ENCODE data around the gene RAD51B. TPM values are rescaled to one million over a fixed set of nuclear protein-coding genes. Genes with fewer than 3 reads are reported as not detected.

RAD51B gene
- total and polyA plus RNA-seq, 2 of the 13 experiments (the other 11 are each of a cell fraction or from before 2014, with no cell fraction given) = 7.0 to 9.5 TPM

DNA sequence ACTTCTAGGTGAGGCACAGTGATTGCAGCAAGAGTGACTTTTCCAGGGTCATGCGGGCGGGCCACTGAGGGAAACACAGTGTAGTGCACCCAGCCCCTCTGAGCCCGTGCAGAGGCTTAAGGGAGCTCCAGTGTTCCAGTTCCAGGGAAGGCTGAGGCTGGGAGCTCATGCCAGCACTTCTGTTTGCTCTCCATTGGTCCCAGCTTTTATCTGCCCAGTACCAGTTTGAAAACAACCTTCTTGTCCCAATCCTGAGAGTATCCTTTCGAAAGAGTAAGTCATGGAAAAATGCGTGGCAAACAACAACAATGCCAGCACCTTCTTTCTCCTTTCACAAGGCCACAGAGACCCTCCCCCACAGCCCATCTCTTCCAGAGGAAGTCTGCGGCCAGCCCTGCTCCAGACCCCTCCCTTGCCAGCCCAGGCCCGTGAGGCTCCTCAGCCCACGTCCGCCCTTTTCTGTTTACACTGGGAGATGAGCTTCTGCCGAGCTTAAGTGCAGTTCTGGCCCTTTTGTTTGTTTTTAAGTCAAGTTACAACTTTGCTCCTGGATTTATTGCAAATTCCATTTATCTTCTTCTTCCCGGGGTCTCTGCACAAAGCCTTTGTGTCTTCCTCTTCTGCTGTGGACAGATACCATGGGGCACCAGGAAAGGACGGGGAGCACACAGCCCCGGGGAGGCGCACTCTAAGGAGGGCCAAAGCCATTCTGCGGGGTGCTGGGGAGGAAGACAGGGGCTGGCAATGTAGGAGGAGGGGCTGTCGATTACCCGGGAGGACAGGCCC, 787.7 kb downstream of the RAD51B start (continued):
- TF ChIP-seq SCMH1 (CRISPR knock-in tag; IDR thresholded peaks at IDR 0.05; ENCODE audit: borderline replicate concordance) (no peak), MED1 (CRISPR knock-in tag; IDR thresholded peaks at IDR 0.05) (peak; percentile 48), SNAI1 (CRISPR knock-in tag; IDR thresholded peaks at IDR 0.05; ENCODE audit: borderline replicate concordance) (no peak), HNRNPK (IDR thresholded peaks at IDR 0.05; ENCODE audit: low read depth, low read length, poor library complexity, severe bottlenecking) (no peak), ARHGAP35 (CRISPR knock-in tag; IDR thresholded peaks at IDR 0.05; ENCODE audit: borderline replicate concordance) (peak; percentile 61; the same call in 1 of the 2 replicates), ZNF460 (CRISPR knock-in tag; IDR thresholded peaks at IDR 0.05; ENCODE audit: borderline replicate concordance) (no peak), ZNF572 (CRISPR knock-in tag; IDR thresholded peaks at IDR 0.05) (no peak), NFIB (CRISPR knock-in tag; IDR thresholded peaks at IDR 0.05; ENCODE audit: borderline replicate concordance) (no peak), ZNF589 (CRISPR knock-in tag; conservative IDR thresholded peaks at IDR 0.05) (no peak), CBX5 (CRISPR knock-in tag; IDR thresholded peaks at IDR 0.05; ENCODE audit: borderline replicate concordance) (no peak; the same call in 1 of the 2 replicates), ZFP1 (CRISPR knock-in tag; IDR thresholded peaks at IDR 0.05) (no peak), FOXM1 (CRISPR knock-in tag; IDR thresholded peaks at IDR 0.05) (no peak), ISX (CRISPR knock-in tag; conservative IDR thresholded peaks at IDR 0.05) (no peak), ZNF891 (CRISPR knock-in tag; IDR thresholded peaks at IDR 0.05) (0 out of 2 replicates have a peak, but pooled peaks have one; percentile 29), ZNF577 (CRISPR knock-in tag; IDR thresholded peaks at IDR 0.05; ENCODE audit: borderline replicate concordance, low read depth) (no peak), ZNF207 (IDR thresholded peaks at IDR 0.05; ENCODE audit: borderline replicate concordance) (no peak), ZFP36 (IDR thresholded peaks at IDR 0.05; ENCODE audit: borderline replicate concordance, low read depth, low read length, partially characterized antibody) (no peak), KDM5A (IDR thresholded peaks at IDR 0.05; ENCODE audit: borderline replicate concordance, low read length) (no peak)
- TF ChIP-seq, protein P1, sequence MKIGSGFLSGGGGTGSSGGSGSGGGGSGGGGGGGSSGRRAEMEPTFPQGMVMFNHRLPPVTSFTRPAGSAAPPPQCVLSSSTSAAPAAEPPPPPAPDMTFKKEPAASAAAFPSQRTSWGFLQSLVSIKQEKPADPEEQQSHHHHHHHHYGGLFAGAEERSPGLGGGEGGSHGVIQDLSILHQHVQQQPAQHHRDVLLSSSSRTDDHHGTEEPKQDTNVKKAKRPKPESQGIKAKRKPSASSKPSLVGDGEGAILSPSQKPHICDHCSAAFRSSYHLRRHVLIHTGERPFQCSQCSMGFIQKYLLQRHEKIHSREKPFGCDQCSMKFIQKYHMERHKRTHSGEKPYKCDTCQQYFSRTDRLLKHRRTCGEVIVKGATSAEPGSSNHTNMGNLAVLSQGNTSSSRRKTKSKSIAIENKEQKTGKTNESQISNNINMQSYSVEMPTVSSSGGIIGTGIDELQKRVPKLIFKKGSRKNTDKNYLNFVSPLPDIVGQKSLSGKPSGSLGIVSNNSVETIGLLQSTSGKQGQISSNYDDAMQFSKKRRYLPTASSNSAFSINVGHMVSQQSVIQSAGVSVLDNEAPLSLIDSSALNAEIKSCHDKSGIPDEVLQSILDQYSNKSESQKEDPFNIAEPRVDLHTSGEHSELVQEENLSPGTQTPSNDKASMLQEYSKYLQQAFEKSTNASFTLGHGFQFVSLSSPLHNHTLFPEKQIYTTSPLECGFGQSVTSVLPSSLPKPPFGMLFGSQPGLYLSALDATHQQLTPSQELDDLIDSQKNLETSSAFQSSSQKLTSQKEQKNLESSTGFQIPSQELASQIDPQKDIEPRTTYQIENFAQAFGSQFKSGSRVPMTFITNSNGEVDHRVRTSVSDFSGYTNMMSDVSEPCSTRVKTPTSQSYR (CRISPR knock-in tag; IDR thresholded peaks at IDR 0.05; ENCODE audit: borderline replicate concordance) = peak; percentile 76; the same call in 1 of the 2 replicates
- TF ChIP-seq, protein P2, sequence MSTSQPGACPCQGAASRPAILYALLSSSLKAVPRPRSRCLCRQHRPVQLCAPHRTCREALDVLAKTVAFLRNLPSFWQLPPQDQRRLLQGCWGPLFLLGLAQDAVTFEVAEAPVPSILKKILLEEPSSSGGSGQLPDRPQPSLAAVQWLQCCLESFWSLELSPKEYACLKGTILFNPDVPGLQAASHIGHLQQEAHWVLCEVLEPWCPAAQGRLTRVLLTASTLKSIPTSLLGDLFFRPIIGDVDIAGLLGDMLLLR (CRISPR knock-in tag; IDR thresholded peaks at IDR 0.05) = no peak
- TF ChIP-seq, protein P3, sequence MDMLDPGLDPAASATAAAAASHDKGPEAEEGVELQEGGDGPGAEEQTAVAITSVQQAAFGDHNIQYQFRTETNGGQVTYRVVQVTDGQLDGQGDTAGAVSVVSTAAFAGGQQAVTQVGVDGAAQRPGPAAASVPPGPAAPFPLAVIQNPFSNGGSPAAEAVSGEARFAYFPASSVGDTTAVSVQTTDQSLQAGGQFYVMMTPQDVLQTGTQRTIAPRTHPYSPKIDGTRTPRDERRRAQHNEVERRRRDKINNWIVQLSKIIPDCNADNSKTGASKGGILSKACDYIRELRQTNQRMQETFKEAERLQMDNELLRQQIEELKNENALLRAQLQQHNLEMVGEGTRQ (IDR thresholded peaks at IDR 0.05; ENCODE audit: low read depth, low read length) = no peak
- TF ChIP-seq, protein P3 (CRISPR knock-in tag; IDR thresholded peaks at IDR 0.05; ENCODE audit: borderline replicate concordance) = no peak; the same call in 1 of the 2 replicates
- TF ChIP-seq, protein P4, sequence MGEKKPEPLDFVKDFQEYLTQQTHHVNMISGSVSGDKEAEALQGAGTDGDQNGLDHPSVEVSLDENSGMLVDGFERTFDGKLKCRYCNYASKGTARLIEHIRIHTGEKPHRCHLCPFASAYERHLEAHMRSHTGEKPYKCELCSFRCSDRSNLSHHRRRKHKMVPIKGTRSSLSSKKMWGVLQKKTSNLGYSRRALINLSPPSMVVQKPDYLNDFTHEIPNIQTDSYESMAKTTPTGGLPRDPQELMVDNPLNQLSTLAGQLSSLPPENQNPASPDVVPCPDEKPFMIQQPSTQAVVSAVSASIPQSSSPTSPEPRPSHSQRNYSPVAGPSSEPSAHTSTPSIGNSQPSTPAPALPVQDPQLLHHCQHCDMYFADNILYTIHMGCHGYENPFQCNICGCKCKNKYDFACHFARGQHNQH (CRISPR knock-in tag; IDR thresholded peaks at IDR 0.05) = no peak

Data from HepG2 (cell line).